Smooth muscle cell of the brain vasculature (primary cell): ENCODE data around the gene BLCAP.

Experiments
- DNase-seq: peaks from one replicate; pipeline ENCODE4 v3.0.0-alpha.2; 2012; ENCODE audit warnings: low read depth, low spot score

Gene BLCAP

GRCh38 chr20:37529968-37530600 is 2.4 kb upstream of the BLCAP start:
- no peak for DNase-seq

GRCh38 chr20:37529214-37529967 is 1.7 kb upstream of the BLCAP start:
- DNase-seq: no peak

- no peak for DNase-seq
These were observed 954 bp upstream of the BLCAP start for GRCh38 chr20:37528446-37529213.

- no peak for DNase-seq
These were observed 638 bp downstream of the BLCAP start for GRCh38 chr20:37526839-37527637.

GRCh38 chr20:37526238-37526838 is 1.3 kb downstream of the BLCAP start:
- peak; percentile 67 for DNase-seq

- DNase-seq: no peak
These were observed 1.9 kb downstream of the BLCAP start for GRCh38 chr20:37525810-37526209.

- DNase-seq: no peak
These were observed 2.6 kb downstream of the BLCAP start for GRCh38 chr20:37524859-37525708.

GRCh38 chr20:37523911-37524700 is 3.6 kb downstream of the BLCAP start:
- no peak for DNase-seq

GRCh38 chr20:37523012-37523391 is 4.7 kb downstream of the BLCAP start:
- no peak for DNase-seq

GRCh38 chr20:37522260-37523011 is 5.2 kb downstream of the BLCAP start:
- DNase-seq: no peak

GRCh38 chr20:37521061-37521771 is 6.5 kb downstream of the BLCAP start, which contains the start of gene NNAT:
Gene NNAT, plus strand, starts transcription at chr20:37521250. Its CDS starts 82 bp downstream, at chr20:37521332.
- DNase-seq: no peak

- no peak for DNase-seq
These were observed 7.2 kb downstream of the BLCAP start for GRCh38 chr20:37520419-37520955.

- DNase-seq: no peak
These were observed 7.9 kb downstream of the BLCAP start for GRCh38 chr20:37519508-37520418.

GRCh38 chr20:37518606-37519507 is 8.8 kb downstream of the BLCAP start:
- peak; percentile 53 for DNase-seq

GRCh38 chr20:37518059-37518458 is 9.6 kb downstream of the BLCAP start:
- DNase-seq: no peak
